GM12878 (cell line): ENCODE data around the gene GGCX. TPM values are rescaled to one million over a fixed set of nuclear protein-coding genes. Genes with fewer than 3 reads are reported as not detected.
A peak's percentile ranks its signal among the peaks of the same experiment; 100 is the strongest.

ENCODE experiments used
- ATAC-seq: fragments of 200-7000 bp; cut with Tn5 transposase; 3 replicates; pipeline ENCODE4 v1.9.1; 2020; ENCODE audit warnings: mild to moderate bottlenecking, moderate library complexity
- BruUV-seq: library from RNA; stranded (reverse); fragments of 400-500 nt; replicated peaks from 2 replicates; lab custom pipeline; 2021; lab: Mats Ljungman, UMichigan
- CTCF ChIA-PET: fragments of 300-600 bp; sonication (Branson Sonifier 250); formaldehyde crosslinking; extraction: SDS; loops from one replicate; lab custom pipeline; 2021; ENCODE audit warnings: inconsistent platforms; lab: Yijun Ruan, JAX
- POLR2A ChIA-PET: fragments of 350-600 bp; formaldehyde crosslinking; extraction: SDS; loops from one replicate; lab custom pipeline; 2021; ENCODE audit warnings: inconsistent platforms; lab: Charles Lee
- RAD21 ChIA-PET: fragments of 300-600 bp; sonication (Branson Sonifier 250); formaldehyde crosslinking; loops from one replicate; lab custom pipeline; 2023; ENCODE audit warnings: antibody characterized with exemption; ENCODE audit not compliant: unreplicated experiment; lab: Charles Lee
- SMC1A ChIA-PET: fragments of 300-600 bp; sonication (Branson Sonifier 250); formaldehyde crosslinking; loops from one replicate; lab custom pipeline; 2023; ENCODE audit not compliant: unreplicated experiment, uncharacterized antibody; lab: Charles Lee
- DNase-seq: peaks from one replicate; pipeline ENCODE4 v3.0.0-alpha.2; 2011; ENCODE audit warnings: low read depth, low spot score
- FAIRE-seq: peaks from 3 replicates; lab custom pipeline; 2011; peaks lifted over from hg19 to GRCh38; lab: Jason Lieb, UNC
- H2AFZ ChIP-seq: 2 replicates; pipeline ENCODE4 v1.6.0; 2011; ENCODE audit warnings: low read depth, low read length, control low read depth; ENCODE audit not compliant: control insufficient read depth
- H3K27ac ChIP-seq: 2 replicates; pipeline ENCODE4 v1.5.1; 2011; ENCODE audit warnings: control low read depth; ENCODE audit not compliant: control insufficient read depth, insufficient read depth
- H3K27me3 ChIP-seq, 2 experiments: replicated peaks in 1 of 2; 2 replicates each; pipeline versions ENCODE4 v1.6.0 to v1.6.1; 2011; ENCODE audit warnings: low read length in 1 of 2; ENCODE audit not compliant: control insufficient read depth in 2 of 2, insufficient read depth in 2 of 2
- H3K36me3 ChIP-seq, 2 experiments: 2 replicates each; pipeline ENCODE4 v1.5.1; 2011; ENCODE audit warnings: low read length in 1 of 2; ENCODE audit not compliant: control insufficient read depth in 2 of 2, insufficient read depth in 2 of 2
- H3K4me1 ChIP-seq: 2 replicates; pipeline ENCODE4 v1.6.1; 2011; ENCODE audit warnings: mild to moderate bottlenecking, low read length, moderate library complexity, mixed read lengths; ENCODE audit not compliant: control insufficient read depth, insufficient read depth
- H3K4me2 ChIP-seq: 2 replicates; pipeline ENCODE4 v1.6.0; 2011; ENCODE audit warnings: control low read depth; ENCODE audit not compliant: control insufficient read depth, insufficient read depth
- H3K4me3 ChIP-seq: fragments of 200-600 bp; sonication (generic); 2 replicates; pipeline ENCODE4 v1.5.1; 2016
- H3K79me2 ChIP-seq: 2 replicates; pipeline ENCODE4 v1.6.0; 2011; ENCODE audit warnings: low read length; ENCODE audit not compliant: control insufficient read depth, insufficient read depth
- H3K9ac ChIP-seq: 2 replicates; pipeline ENCODE4 v1.8.0; 2011; ENCODE audit warnings: low read length, control low read depth, mixed read lengths; ENCODE audit not compliant: control insufficient read depth, insufficient read depth
- H3K9me3 ChIP-seq: replicated peaks from 3 replicates; pipeline ENCODE4 v1.5.1; 2011; ENCODE audit warnings: mild to moderate bottlenecking, low read length; ENCODE audit not compliant: control insufficient read depth, insufficient read depth
- H4K20me1 ChIP-seq: 2 replicates; pipeline ENCODE4 v1.6.0; 2011; ENCODE audit not compliant: control insufficient read depth, insufficient read depth
- BCL3 ChIP-seq: IDR thresholded peaks from 2 replicates; pipeline ENCODE4 v1.6.1; 2011; ENCODE audit warnings: borderline replicate concordance, low read depth, mild to moderate bottlenecking, moderate library complexity, low read length; ENCODE audit not compliant: insufficient read depth, poor library complexity, severe bottlenecking
- ETV6 ChIP-seq, 2 experiments: fragments of 450-650 bp in 1 of 2; IDR thresholded peaks in 1 of 2; conservative IDR thresholded peaks in 1 of 2; 2 replicates each; pipeline ENCODE4 v1.6.1; 2014; ENCODE audit warnings: antibody characterized with exemption in 1 of 2, borderline replicate concordance in 1 of 2, low read depth in 1 of 2, mild to moderate bottlenecking in 1 of 2, moderate library complexity in 1 of 2
- IKZF1 ChIP-seq: fragments of 450-650 bp; conservative IDR thresholded peaks from 2 replicates; pipeline ENCODE4 v1.6.1; 2017; ENCODE audit warnings: antibody characterized with exemption, mild to moderate bottlenecking
- MEF2B ChIP-seq: fragments of 450-650 bp; IDR thresholded peaks from 2 replicates; pipeline ENCODE4 v1.6.1; 2018; ENCODE audit warnings: mild to moderate bottlenecking, moderate library complexity; ENCODE audit not compliant: partially characterized antibody, poor library complexity, severe bottlenecking
- NR2C1 ChIP-seq: fragments of 450-650 bp; IDR thresholded peaks from 2 replicates; pipeline ENCODE4 v1.6.1; 2017; ENCODE audit warnings: antibody characterized with exemption, mild to moderate bottlenecking, moderate library complexity
- RBBP5 ChIP-seq: fragments of 200-600 bp; sonication (generic); conservative IDR thresholded peaks from 2 replicates; pipeline ENCODE4 v1.6.1; 2016
- SPI1 ChIP-seq: IDR thresholded peaks from 2 replicates; pipeline ENCODE4 v1.6.1; 2011; ENCODE audit warnings: low read depth, mild to moderate bottlenecking, low read length, moderate library complexity, borderline replicate concordance; ENCODE audit not compliant: insufficient read depth
- TCF12 ChIP-seq: IDR thresholded peaks from 2 replicates; pipeline ENCODE4 v1.6.1; 2011; ENCODE audit warnings: low read depth, mild to moderate bottlenecking, low read length
- WGBS: methylation state at CpG from one replicate; pipeline ENCODE4 v1.1.6; 2016; ENCODE audit warnings: low lambda C conversion rate; ENCODE audit not compliant: insufficient replicate concordance, insufficient coverage; ENCODE audit errors: missing lambda C conversion rate; 5-methylcytosine and 5-hydroxymethylcytosine counted together
- in situ Hi-C: fragments of 300-500 bp; cut with MboI; formaldehyde crosslinking; loops from 9 replicates; pipeline ENCODE4 v1.14.3; 2018; ENCODE audit warnings: mixed read lengths
- intact Hi-C: fragments of 100-400 bp; cut with micrococcal nuclease; formaldehyde crosslinking; loops from one replicate; pipeline ENCODE4 v1.14.2; 2022; ENCODE audit not compliant: unreplicated experiment
- polyA plus RNA-seq, 11 experiments: library from polyadenylated mRNA; depleted of rRNA in 4 of 11; unstranded in 6 of 11; stranded (reverse) in 5 of 11; fragments of >200 nt; fragmentation: Nextera tagmentation in 4 of 11; fragmentation: Illumina TruSeq in 1 of 11; extraction: Ambion mirVana in 4 of 11; extraction: Trizol in 1 of 11; gene quantifications; 1 replicate in 1 of 11; 2 replicates in 10 of 11; pipeline versions ENCODE4 v1.2.1 to v1.2.3, GENCODE V29; 2011 to 2016; ENCODE audit warnings: inconsistent platforms in 2 of 11, missing spikeins in 2 of 11, low read depth in 1 of 11
- total RNA-seq, 4 experiments: library from RNA; depleted of rRNA in 3 of 4; stranded (reverse); fragments of >200 nt in 3 of 4; fragmentation: Illumina TruSeq in 1 of 4; extraction: Trizol in 1 of 4; gene quantifications; 2 replicates each; pipeline versions ENCODE4 v1.2.1 to v1.2.3, GENCODE V29; 2013 to 2021
- TF ChIP-seq, protein P1 (sequence below): fragments of 450-650 bp; IDR thresholded peaks from 2 replicates; pipeline ENCODE4 v1.6.1; 2017; ENCODE audit warnings: mild to moderate bottlenecking
- TF ChIP-seq, protein P2 (sequence below): IDR thresholded peaks from 2 replicates; pipeline ENCODE4 v1.6.1; 2012; ENCODE audit warnings: low read depth, low read length, improper control_type of control experiment

The GGCX gene
- total and polyA plus RNA-seq, 10 of the 15 experiments (the other 5 are each of a cell fraction or from before 2014, with no cell fraction given) = 18.1 to 52.7 (median 25.0) TPM

DNA sequence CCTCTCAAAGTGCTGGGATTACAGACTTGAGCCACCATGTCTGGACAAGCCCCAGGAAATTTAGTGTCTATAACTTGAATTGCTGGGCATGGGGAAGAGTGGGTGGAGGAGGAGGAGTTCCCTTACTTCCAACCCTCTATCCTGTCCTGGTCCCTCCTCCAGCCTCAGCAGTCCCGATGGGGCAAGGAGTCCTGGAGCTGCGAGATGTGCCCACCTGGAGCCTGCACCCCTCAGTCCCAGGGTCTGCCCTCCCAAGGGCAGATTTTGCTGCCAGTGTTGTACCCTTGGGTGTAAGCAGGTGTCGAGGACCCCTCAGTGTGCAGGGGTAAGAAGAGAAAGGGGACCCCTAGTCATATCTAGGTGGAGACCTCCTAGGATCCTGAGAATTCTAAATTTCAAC lies 18.9 kb upstream of the GGCX start (continued):
- no peak for TF ChIP-seq ETV6 (conservative IDR thresholded peaks at IDR 0.05 in 1 of 2, IDR thresholded peaks at IDR 0.05 in 1 of 2; ENCODE audit: borderline replicate concordance in 1 of 2, low read depth in 1 of 2)
- TF ChIP-seq RBBP5 = no peak
- no peak for TF ChIP-seq NR2C1
- no peak for TF ChIP-seq BCL3

- CTCF ChIA-PET = interaction anchor here (0.7 to 1.6 kb wide), 5 partner anchors 9 to 108 kb away, joined by 3 to 5 read pairs (median 3); partner anchors contain the start of gene RNF181
- Histone ChIP-seq H3K9me3 (no peaks in the 10 kb centered on the region), H3K36me3 (peaks cover 0 to 6% of the 10 kb centered on the region in 2 experiments; a peak in 2 of 4 replicates), H3K9ac (peak overlapping the region; percentile 82), H2AFZ (peak overlapping the region; percentile 11; the same call in 1 of the 2 replicates), H3K27ac (peak overlapping the region; percentile 77), H3K4me2 (peak overlapping the region; percentile 85), H3K79me2 (peaks cover 26% of the 10 kb centered on the region), H3K4me3 (peak overlapping the region; percentile 77), H3K27me3 (no peaks in the 10 kb centered on the region), H4K20me1 (no peaks in the 10 kb centered on the region), H3K4me1 (peaks cover 19% of the 10 kb centered on the region)
- WGBS = 64% methylated on average over 6 of the region's 6 CpGs
- TF ChIP-seq TCF12 (0 out of 2 replicates have a peak, but pooled peaks have one; percentile 22), IKZF1 (0 out of 2 replicates have a peak, but pooled peaks have one; percentile 37), MEF2B (peak; percentile 56), SPI1 (peak; percentile 61; the same call in 1 of the 2 replicates)
- TF ChIP-seq, protein P1, sequence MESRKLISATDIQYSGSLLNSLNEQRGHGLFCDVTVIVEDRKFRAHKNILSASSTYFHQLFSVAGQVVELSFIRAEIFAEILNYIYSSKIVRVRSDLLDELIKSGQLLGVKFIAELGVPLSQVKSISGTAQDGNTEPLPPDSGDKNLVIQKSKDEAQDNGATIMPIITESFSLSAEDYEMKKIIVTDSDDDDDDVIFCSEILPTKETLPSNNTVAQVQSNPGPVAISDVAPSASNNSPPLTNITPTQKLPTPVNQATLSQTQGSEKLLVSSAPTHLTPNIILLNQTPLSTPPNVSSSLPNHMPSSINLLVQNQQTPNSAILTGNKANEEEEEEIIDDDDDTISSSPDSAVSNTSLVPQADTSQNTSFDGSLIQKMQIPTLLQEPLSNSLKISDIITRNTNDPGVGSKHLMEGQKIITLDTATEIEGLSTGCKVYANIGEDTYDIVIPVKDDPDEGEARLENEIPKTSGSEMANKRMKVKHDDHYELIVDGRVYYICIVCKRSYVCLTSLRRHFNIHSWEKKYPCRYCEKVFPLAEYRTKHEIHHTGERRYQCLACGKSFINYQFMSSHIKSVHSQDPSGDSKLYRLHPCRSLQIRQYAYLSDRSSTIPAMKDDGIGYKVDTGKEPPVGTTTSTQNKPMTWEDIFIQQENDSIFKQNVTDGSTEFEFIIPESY = no peak
- TF ChIP-seq, protein P2, sequence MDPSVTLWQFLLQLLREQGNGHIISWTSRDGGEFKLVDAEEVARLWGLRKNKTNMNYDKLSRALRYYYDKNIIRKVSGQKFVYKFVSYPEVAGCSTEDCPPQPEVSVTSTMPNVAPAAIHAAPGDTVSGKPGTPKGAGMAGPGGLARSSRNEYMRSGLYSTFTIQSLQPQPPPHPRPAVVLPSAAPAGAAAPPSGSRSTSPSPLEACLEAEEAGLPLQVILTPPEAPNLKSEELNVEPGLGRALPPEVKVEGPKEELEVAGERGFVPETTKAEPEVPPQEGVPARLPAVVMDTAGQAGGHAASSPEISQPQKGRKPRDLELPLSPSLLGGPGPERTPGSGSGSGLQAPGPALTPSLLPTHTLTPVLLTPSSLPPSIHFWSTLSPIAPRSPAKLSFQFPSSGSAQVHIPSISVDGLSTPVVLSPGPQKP = no peak
- intact Hi-C loops (no loop called here), in situ Hi-C loops (no loop called here)
- POLR2A ChIA-PET = interaction anchor here (0.7 to 4.6 kb wide), 7 partner anchors 8 to 41 kb away, joined by 3 to 57 read pairs (median 5); partner anchors contain the start of genes GGCX, MAT2A, RNF181 and TMEM150A
- SMC1A ChIA-PET = interaction anchor here (0.6 to 4.4 kb wide), 10 partner anchors 8 to 261 kb away, joined by 3 to 20 read pairs (median 4); partner anchors contain the start of gene RNF181
- FAIRE-seq (no peak), ATAC-seq (peak; percentile 12; the same call in 2 of the 3 replicates), DNase-seq (no peak)
- TSS peak; percentile 68 for BruUV-seq
- RAD21 ChIA-PET = interaction anchor here (0.8 to 1.2 kb wide), 6 partner anchors 27 to 225 kb away, joined by 3 to 4 read pairs (median 3); partner anchors contain the start of genes ELMOD3, RETSAT and SH2D6
Measured at GRCh38 chr2:85579266-85579935, 18.1 kb upstream of the GGCX start.
